Coronary artery (tissue), 2 donors: ENCODE measurements around the gene ULK4.
A peak's percentile ranks its signal among the peaks of the same experiment; 100 is the strongest.

Source experiments
- DNase-seq: peaks from one replicate; pipeline ENCODE4 v3.0.0-alpha.2; 2017; ENCODE audit warnings: low spot score
- H3K27ac ChIP-seq, 2 donors: fragments of 200-600 bp; sonication (generic); one replicate each; pipeline ENCODE4 v1.5.1; 2016 to 2019
- H3K4me3 ChIP-seq: fragments of 200-600 bp; sonication (generic); 2 replicates; pipeline ENCODE4 v1.5.1; 2016; ENCODE audit warnings: mild to moderate bottlenecking, moderate library complexity
- CTCF ChIP-seq: fragments of 200-600 bp; sonication (generic); IDR thresholded peaks from one replicate; pipeline ENCODE4 v1.5.1; 2019; ENCODE audit warnings: antibody characterized with exemption

Gene ULK4

GRCh38 chr3:41920406-41920965 is 41.4 kb downstream of the ULK4 start:
- Histone ChIP-seq H3K27ac (no peak overlapping the region), H3K4me3 (no peak overlapping the region)
- TF ChIP-seq CTCF: no peak
- DNase-seq: no peak

- no peak for TF ChIP-seq CTCF
- no peak for DNase-seq
- Histone ChIP-seq H3K27ac (no peak overlapping the region), H3K4me3 (no peak overlapping the region)
Measured at GRCh38 chr3:41915353-41915752, 46.5 kb downstream of the ULK4 start.

- H3K27ac ChIP-seq: no peak overlapping the region
- DNase-seq: no peak
- no peak overlapping the region for H3K4me3 ChIP-seq
- no peak for TF ChIP-seq CTCF
Measured at GRCh38 chr3:41912280-41912679, 49.6 kb downstream of the ULK4 start.

GRCh38 chr3:41907330-41908073 is 54.4 kb downstream of the ULK4 start:
- H3K27ac ChIP-seq: no peak overlapping the region
- H3K4me3 ChIP-seq: no peak overlapping the region
- no peak for DNase-seq
- no peak for TF ChIP-seq CTCF

DNA sequence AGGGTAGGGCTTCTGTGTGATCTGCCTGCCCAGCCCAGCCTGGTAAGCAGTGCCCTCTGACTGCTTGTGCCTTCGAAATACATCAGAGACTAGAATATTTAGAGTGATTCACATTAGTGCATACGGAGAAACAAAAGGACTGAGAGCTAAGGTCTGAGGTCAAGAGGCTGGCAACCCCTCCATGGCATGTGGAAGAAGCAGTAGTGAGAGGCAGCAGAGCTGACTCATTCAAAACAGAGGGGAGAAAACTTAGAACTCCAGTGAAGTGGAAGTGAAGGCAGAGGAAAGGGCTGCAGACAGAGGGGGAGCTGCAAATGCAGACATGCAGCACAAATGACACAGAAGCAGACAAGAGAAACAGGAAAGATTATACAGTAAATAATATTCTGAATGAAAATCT is 61.6 kb downstream of the ULK4 start:
- Histone ChIP-seq H3K27ac (no peak overlapping the region), H3K4me3 (no peak overlapping the region)
- DNase-seq: no peak
- TF ChIP-seq CTCF: no peak

DNA sequence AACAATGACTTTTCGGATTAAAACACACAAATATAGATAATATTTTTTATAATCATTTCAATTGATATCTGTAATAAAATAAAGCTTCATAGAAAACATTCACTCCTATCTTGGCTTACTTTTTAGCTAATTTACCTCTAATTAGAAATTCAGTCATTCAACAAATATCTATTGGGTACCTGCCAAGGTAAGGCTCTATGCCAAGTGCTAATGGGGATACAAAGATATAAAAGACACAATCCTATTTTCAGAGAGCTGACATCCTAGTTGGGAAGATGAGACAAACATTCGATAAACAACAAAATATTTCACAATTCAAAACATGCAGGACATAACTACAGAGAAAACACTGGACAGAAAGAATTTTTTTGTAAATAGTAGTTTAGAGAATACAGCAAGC is 63.3 kb downstream of the ULK4 start:
- Histone ChIP-seq H3K4me3 (no peak overlapping the region), H3K27ac (no peak overlapping the region)
- TF ChIP-seq CTCF: no peak
- no peak for DNase-seq

DNA sequence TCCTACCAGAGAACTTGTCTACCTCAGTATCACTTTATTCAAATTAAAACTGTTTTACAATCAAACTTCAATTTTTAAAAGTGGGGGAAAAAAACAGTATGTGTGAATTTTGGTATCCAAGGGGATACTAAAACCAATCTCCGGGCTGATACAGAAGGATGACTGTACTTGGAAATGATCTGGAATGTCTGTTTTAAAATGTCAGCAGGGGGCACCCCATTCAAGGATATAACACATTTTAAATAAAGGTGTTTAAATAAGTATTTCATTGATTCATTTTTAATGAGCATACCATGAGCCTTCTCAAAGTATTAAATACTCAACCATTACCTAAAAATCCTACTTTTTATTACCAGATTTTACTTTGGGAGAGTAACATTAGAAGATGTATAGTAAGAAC is 67.9 kb downstream of the ULK4 start:
- no peak overlapping the region for H3K4me3 ChIP-seq
- DNase-seq: no peak
- TF ChIP-seq CTCF: peak; percentile 16
- H3K27ac ChIP-seq: no peak overlapping the region
